NB4 (cell line): Measurements from ENCODE around the gene FMO2.

Experiments used
- MAX ChIP-seq: IDR thresholded peaks from 2 replicates; pipeline ENCODE4 v1.6.1; 2011; ENCODE audit warnings: low read depth, low read length
- MYC ChIP-seq: IDR thresholded peaks from 2 replicates; pipeline ENCODE4 v1.6.1; 2011; ENCODE audit warnings: low read depth, low read length
- POLR2A ChIP-seq: IDR thresholded peaks from 2 replicates; pipeline ENCODE4 v1.6.1; 2011; ENCODE audit warnings: mild to moderate bottlenecking; ENCODE audit not compliant: insufficient read length; ENCODE audit errors: extremely low read depth
- TF ChIP-seq, protein P1 (sequence below): IDR thresholded peaks from one replicate; pipeline ENCODE4 v1.5.1; 2012; ENCODE audit warnings: low read depth, low read length

- TF ChIP-seq, protein P1, sequence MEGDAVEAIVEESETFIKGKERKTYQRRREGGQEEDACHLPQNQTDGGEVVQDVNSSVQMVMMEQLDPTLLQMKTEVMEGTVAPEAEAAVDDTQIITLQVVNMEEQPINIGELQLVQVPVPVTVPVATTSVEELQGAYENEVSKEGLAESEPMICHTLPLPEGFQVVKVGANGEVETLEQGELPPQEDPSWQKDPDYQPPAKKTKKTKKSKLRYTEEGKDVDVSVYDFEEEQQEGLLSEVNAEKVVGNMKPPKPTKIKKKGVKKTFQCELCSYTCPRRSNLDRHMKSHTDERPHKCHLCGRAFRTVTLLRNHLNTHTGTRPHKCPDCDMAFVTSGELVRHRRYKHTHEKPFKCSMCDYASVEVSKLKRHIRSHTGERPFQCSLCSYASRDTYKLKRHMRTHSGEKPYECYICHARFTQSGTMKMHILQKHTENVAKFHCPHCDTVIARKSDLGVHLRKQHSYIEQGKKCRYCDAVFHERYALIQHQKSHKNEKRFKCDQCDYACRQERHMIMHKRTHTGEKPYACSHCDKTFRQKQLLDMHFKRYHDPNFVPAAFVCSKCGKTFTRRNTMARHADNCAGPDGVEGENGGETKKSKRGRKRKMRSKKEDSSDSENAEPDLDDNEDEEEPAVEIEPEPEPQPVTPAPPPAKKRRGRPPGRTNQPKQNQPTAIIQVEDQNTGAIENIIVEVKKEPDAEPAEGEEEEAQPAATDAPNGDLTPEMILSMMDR: no peak
- TF ChIP-seq MAX (no peak), POLR2A (no peak), MYC (no peak)
These were observed 17.3 kb upstream of the FMO2 start for GRCh38 chr1:171167785-171168184.
